GF-D8 (cell line): ENCODE results near the gene KRTAP12-2.

Experiments used
- DNase-seq: peaks from one replicate; lab custom pipeline; 2025; lab: John Stamatoyannopoulos, UW

The KRTAP12-2 gene

DNA sequence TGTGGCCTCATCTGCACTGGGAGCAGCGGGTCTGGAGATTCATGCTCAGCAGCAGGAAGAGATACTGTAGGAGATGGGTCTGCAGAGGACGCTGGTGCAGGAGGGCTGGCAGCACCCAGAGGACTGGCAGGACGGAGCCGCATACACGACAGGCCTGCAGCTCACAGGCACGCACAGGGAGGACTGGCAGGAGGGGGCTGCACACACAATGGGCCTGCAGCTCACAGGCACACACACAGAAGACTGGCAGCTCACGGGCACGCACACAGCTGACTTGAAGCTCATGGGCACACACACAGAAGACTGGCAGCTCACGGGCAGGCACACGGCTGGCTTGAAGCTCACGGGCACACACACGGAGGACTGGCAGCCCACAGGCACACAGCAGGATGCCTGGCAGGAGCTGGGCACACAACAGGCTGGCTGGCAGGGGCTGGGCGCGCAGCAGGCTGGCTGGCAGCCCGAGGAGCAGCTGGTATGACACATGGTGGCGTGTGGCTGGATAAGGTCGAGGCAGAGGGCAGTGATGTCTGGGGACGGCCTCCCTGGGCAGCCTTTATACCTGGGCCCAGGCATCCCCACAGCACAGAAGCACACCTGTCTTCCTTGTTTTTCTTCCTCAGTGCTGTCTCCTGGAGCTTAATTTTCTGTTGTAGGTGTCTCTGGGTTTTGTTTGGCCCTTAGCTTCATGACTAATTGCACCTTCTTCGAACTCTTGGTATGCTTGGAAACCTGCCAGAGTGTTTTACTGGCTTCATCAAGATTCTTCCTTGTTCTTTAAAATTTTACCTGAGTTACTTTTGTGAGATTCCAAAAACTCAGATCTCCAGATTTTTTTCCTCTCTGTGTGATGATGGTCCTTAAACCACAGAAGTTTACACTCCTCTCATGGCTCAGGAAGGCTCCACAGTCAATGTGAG lies at the start of gene KRTAP12-2:
KRTAP12-2 (minus strand) TSS at position 527 of the 920 bp plus-strand sequence; CDS start at position 486, 41 bp downstream.
- DNase-seq: no peak

- DNase-seq: no peak
Observed at GRCh38 chr21:44714905-44715304, 48.2 kb upstream of the KRTAP12-2 start.

- DNase-seq: no peak
Observed at GRCh38 chr21:44713846-44714245, 47.1 kb upstream of the KRTAP12-2 start.

DNA sequence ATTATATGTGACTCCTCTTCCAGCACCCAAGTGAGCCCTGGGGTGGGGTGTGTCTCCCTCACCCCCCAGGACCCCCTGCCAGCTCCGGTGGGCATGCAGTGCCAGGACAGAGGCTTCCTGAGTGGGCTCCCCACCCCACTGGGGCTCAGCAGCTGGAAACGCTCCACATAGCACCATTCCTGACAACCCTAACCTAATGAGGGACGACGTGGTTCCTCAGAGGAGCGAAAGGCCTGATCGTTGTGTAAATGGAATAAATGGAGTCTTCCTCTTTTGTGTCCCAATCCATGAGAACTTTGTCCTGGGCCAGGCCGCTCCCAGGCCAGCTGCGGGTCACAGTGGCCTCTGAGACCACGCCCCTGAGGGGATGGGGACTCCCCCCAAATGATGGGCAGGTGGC lies 46.4 kb upstream of the KRTAP12-2 start:
- DNase-seq: no peak

- no peak for DNase-seq
Observed at GRCh38 chr21:44712203-44713028, 45.7 kb upstream of the KRTAP12-2 start.

DNA sequence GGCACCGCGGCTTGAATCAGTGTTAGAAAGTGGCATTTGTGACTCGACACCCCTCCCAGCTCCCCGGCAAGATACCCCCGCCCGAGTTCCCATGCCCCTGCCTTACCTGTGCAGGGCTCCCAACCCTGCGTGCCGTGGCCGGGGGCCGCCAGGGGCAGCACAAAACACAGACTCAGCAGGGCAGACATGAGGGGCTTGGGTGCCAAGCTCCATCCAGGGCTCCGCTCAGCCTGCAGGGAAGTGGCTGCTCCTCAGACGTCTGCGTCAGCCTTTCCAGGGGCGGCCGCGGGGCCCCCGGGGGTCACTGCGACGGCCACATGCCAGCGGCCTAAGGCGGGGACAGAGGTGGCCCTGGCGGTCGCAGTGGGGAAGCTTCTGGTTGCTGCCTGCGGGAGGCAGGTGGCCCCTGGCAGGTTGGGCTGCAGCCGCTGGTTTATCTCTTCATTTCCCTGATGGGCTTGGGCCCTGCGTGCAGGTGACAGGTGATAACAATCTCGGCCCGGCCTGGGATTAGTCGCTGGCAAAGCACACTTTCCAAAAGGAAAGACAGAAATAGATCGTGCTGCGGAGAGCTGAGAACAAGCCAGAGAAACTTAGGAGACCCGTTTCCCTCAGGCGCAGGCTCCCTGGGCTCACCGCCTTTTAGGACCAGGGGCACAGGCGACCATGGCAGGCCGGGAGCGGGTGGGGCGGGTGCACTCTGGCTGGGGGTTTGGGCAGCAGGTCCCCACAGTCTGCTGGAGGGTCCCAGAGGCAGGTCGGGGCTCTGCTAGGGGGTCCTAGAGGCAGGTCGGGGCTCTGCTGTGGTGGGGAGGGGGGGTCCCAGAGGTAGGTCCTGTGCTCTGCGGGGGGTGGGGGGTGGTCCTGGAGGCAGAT lies 44.8 kb upstream of the KRTAP12-2 start, which contains the start of gene TSPEAR:
TSPEAR (minus strand) TSS at position 246 of the 876 bp plus-strand sequence; CDS start at position 188, 58 bp downstream.
- no peak for DNase-seq

DNA sequence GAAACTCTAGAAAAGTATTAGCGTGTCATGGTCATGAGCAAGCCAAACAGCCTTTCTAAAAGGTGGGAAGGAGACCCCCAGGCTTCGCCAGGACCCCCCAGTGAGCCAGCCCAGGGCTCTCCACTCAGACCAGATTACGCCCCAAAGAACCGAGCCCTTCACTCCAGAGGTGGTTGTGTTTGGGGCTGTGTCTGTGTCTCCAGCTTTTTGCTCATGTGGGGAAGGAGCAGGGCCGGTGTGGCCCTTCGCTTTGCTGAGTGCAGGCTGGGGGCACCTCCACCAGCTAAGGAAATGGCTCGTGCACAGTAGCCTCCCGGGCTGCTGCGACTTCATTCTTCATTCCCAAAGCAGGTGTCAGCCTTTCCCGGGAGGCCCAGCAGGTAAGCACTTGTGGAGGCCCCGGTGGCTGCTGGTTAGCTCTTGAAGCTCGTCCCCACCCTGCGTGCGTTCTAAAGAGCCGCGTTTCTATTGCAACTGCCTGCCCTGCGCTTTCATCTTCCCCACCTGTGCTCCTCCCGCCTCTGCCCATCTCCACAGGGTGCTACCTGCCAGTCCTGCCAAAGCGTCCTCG lies 44.1 kb upstream of the KRTAP12-2 start:
- no peak for DNase-seq

DNA sequence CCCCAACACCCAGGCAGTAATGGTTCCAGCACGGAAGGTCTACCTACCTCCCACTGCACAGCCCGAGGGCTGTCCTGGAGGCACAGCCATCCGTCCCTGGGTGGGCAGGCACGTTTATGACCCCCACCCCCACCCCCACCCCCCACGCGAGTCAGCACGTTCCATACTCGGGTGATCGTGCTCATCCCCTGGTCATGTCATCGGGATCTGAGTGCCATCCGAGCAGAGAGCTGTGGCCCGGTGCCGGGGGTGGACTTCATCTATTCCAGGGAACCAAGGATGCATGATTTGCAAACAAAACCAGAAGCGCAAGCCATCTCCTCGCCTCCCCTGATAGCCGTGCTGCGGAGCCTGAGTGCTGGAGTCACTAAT lies 43.6 kb upstream of the KRTAP12-2 start:
- no peak for DNase-seq

DNA sequence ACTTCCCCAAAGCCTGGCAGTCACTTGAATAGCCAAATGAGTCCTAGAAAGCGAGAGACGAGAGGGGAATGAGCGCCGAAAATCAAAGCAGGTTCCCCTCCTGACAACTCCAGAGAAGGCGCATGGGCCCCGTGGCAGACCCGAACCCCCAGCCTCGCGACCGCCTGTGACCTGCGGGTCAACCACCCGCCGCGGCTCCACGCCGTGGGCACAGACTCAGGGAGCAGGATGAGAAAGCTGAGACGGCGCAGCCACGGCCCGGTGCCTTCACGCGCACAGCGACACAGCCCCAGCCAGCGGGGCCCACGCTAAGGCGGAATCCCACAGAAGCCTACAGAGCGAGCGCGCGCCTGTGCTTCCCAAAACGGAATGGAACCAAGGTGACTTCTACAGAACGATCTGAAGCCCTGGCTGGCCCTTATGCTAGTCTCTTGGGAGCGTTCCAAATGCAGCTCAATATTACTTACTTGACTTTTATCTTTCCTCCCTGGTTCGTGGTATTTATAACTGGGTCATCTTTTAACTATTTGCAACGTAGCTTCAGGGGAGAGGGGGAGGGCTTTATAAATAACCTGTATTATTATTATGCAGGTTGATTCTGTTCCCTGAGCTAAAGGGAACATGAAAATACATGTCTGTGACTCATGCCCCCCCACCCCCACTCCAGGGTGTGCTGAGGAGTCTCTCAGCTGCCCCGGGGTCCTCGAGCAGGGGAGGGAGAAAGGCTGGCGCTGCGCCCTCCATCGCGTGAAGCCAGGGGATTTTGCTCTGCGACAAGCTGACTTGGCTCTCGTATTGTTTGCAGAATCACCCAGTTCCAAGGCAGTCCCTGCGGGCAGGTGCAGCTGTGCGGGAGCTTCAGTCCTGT lies 42.9 kb upstream of the KRTAP12-2 start:
- no peak for DNase-seq

DNA sequence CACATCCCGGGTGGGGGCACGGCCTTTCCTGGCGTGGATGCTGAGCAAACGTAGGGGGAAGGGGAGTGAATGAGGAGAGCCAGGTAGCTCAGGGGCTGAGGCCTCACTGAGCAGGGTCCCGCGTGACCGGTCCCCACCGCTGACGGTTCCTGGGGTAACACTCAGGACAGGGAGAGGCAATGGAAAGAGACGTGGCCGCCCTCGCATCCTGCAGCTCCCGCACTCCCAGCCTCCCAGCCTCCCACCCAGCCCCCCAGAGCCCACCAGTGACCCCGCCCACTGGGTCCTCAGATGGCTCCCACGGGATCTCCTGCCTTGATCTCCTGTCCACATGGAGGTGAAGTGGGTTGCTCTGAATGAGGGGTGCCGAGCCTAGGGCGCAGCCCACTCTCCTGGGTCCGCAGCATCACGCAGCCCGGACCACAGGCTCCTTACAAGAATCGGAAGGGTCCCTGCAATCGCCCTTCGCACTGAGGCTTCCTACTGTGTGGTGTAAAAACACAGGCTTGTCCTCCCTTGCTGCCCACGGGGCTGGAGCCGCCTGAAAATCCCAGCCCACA lies 42.2 kb upstream of the KRTAP12-2 start:
- DNase-seq: no peak

GRCh38 chr21:44708213-44708865 lies 41.6 kb upstream of the KRTAP12-2 start:
- no peak for DNase-seq

- DNase-seq: no peak
Observed at GRCh38 chr21:44706706-44707581, 40.2 kb upstream of the KRTAP12-2 start.

DNA sequence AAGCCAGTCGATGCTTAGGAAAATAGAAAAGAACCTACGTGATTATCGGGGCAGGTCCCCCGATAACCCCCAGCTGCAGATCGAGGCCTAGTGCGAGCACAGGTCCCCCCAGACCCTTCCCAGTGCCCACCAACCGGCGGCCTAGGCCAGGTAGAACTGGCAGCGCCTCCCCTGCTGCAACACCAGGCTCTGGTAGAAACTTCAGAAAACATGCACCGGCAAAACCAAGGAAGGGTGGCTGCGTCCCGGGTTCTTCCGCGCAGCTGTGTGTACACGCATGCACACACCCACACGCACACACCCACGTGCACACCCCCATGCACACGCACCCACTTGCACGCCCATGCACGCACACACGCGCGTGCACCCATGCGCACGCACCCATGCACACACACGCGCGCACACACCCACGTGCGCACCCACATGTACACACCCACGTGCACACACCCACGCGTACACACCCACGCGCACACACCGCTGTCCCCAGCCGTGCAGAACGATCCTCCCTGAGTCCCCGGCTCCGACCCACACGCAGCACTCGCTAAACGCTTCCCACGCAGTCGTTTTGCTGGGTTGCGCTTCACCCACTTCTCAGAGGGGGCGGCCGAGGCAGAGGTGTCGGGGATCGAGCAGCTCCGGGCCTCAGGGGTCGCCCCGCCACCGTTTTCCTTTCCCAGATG lies 39.4 kb upstream of the KRTAP12-2 start:
- no peak for DNase-seq

GRCh38 chr21:44704636-44705001 lies 37.9 kb upstream of the KRTAP12-2 start:
- no peak for DNase-seq

GRCh38 chr21:44703731-44704635 lies 37.3 kb upstream of the KRTAP12-2 start:
- DNase-seq: no peak

- DNase-seq: no peak
Observed at GRCh38 chr21:44702973-44703730, 36.4 kb upstream of the KRTAP12-2 start.
